A549 (cell line): Measurements from ENCODE around the gene PKN1.

Experiments
- EP300 ChIP-seq, 2 experiments: fragments of >200 bp; sonication (Bioruptor Twin); formaldehyde crosslinking; IDR thresholded peaks; 2 replicates in 1 of 2; 3 replicates in 1 of 2; pipeline ENCODE4 v1.6.1; 2016 to 2017
- KDM1A ChIP-seq: fragments of 200-600 bp; sonication (generic); IDR thresholded peaks from 2 replicates; pipeline ENCODE4 v1.6.1; 2016; ENCODE audit warnings: low read depth, mild to moderate bottlenecking
- MYC ChIP-seq: IDR thresholded peaks from 2 replicates; pipeline ENCODE4 v1.6.1; 2012; ENCODE audit warnings: mild to moderate bottlenecking, inconsistent platforms, low read length, improper control_type of control experiment, borderline replicate concordance
- POLR2AphosphoS2 ChIP-seq: conservative IDR thresholded peaks from 2 replicates; pipeline ENCODE4 v1.6.1; 2012; ENCODE audit warnings: low read length, improper control_type of control experiment, inconsistent platforms
- SMC3 ChIP-seq: fragments of >200 bp; sonication (Bioruptor Twin); formaldehyde crosslinking; IDR thresholded peaks from 3 replicates; pipeline ENCODE4 v1.6.1; 2018; ENCODE audit warnings: inconsistent platforms
- TF ChIP-seq, protein P1 (sequence below): fragments of >200 bp; sonication (Bioruptor Twin); formaldehyde crosslinking; IDR thresholded peaks from 3 replicates; pipeline ENCODE4 v1.5.1; 2016
- TF ChIP-seq, protein P2 (sequence below): IDR thresholded peaks from 2 replicates; pipeline ENCODE4 v1.6.1; 2012

DNA sequence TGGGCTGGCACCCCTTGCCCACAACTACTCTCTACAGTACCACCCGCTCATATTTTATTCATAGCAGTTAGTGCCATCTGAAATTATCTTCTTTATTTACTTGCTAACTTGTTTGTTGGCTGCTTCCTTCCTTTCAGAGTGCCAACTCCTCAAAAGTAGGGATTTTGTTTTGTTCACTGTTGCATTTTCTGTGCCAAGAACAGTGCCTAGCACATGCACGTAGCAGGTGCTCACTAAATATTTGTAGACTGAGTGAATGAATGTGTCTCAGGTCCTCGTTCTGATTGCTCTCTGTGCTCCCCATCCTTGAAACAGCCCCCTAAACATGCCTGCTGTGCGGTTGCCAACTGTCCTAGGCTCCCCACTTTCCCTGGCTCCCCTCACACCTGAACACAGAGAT, 61.3 kb downstream of the PKN1 start:
- TF ChIP-seq, protein P1, sequence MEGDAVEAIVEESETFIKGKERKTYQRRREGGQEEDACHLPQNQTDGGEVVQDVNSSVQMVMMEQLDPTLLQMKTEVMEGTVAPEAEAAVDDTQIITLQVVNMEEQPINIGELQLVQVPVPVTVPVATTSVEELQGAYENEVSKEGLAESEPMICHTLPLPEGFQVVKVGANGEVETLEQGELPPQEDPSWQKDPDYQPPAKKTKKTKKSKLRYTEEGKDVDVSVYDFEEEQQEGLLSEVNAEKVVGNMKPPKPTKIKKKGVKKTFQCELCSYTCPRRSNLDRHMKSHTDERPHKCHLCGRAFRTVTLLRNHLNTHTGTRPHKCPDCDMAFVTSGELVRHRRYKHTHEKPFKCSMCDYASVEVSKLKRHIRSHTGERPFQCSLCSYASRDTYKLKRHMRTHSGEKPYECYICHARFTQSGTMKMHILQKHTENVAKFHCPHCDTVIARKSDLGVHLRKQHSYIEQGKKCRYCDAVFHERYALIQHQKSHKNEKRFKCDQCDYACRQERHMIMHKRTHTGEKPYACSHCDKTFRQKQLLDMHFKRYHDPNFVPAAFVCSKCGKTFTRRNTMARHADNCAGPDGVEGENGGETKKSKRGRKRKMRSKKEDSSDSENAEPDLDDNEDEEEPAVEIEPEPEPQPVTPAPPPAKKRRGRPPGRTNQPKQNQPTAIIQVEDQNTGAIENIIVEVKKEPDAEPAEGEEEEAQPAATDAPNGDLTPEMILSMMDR: no peak
- TF ChIP-seq KDM1A (no peak), EP300 (IDR thresholded peaks at IDR 0.05) (no peak), POLR2AphosphoS2 (no peak), MYC (no peak), SMC3 (no peak)
- TF ChIP-seq, protein P2, sequence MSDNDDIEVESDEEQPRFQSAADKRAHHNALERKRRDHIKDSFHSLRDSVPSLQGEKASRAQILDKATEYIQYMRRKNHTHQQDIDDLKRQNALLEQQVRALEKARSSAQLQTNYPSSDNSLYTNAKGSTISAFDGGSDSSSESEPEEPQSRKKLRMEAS: no peak
